COLO668 (cell line): Measurements from ENCODE around the gene MPP1.

ENCODE experiments used
- DNase-seq: peaks from one replicate; lab custom pipeline; 2025; ENCODE audit not compliant: unreplicated experiment; lab: John Stamatoyannopoulos, UW

The MPP1 gene

GRCh38 chrX:154776753-154777152 is 28.5 kb downstream of the MPP1 start:
- DNase-seq = no peak

- DNase-seq = peak; percentile 10
Measured at GRCh38 chrX:154775419-154776349, 29.6 kb downstream of the MPP1 start.

GRCh38 chrX:154774622-154775021 is 30.7 kb downstream of the MPP1 start:
- DNase-seq = no peak

- peak; percentile 99 for DNase-seq
Measured at GRCh38 chrX:154762537-154763296, 42.6 kb downstream of the MPP1 start, which contains the start of gene DKC1. Gene DKC1, plus strand, starts transcription at chrX:154762864. Its CDS starts 102 bp downstream, at chrX:154762966.

- DNase-seq = peak; percentile 35
Measured at GRCh38 chrX:154761977-154762536, 43.2 kb downstream of the MPP1 start.

GRCh38 chrX:154758696-154759095 is 46.6 kb downstream of the MPP1 start:
- no peak for DNase-seq

GRCh38 chrX:154751669-154752271 is 53.5 kb downstream of the MPP1 start:
- DNase-seq = no peak

- DNase-seq = peak; percentile 37
Measured at GRCh38 chrX:154751203-154751668, 54.0 kb downstream of the MPP1 start.

GRCh38 chrX:154750301-154751202 is 54.7 kb downstream of the MPP1 start, which contains the start of gene GAB3:
Gene GAB3, minus strand, starts transcription at chrX:154751077. Its CDS starts 52 bp downstream, at chrX:154751025.
- DNase-seq = peak; percentile 78

GRCh38 chrX:154749856-154750255 is 55.4 kb downstream of the MPP1 start:
- DNase-seq = no peak

GRCh38 chrX:154748712-154749339 is 56.5 kb downstream of the MPP1 start:
- DNase-seq = peak; percentile 53

- DNase-seq = no peak
Measured at GRCh38 chrX:154742613-154743012, 62.7 kb downstream of the MPP1 start.

- DNase-seq = no peak
Measured at GRCh38 chrX:154739952-154740465, 65.3 kb downstream of the MPP1 start.

GRCh38 chrX:154738011-154738738 is 67.1 kb downstream of the MPP1 start:
- no peak for DNase-seq

- DNase-seq = no peak
Measured at GRCh38 chrX:154737136-154737535, 68.1 kb downstream of the MPP1 start.

- no peak for DNase-seq
Measured at GRCh38 chrX:154735695-154736393, 69.4 kb downstream of the MPP1 start.

GRCh38 chrX:154734061-154734781 is 71.1 kb downstream of the MPP1 start:
- no peak for DNase-seq
